OCI-LY1 (cell line): ENCODE measurements around the gene FYN.

Source experiments
- H2AFZ ChIP-seq: fragments of 200-600 bp; sonication (generic), shearing (Covaris generic); 2 replicates; pipeline ENCODE4 v1.6.0; 2014; ENCODE audit warnings: antibody characterized with exemption, mild to moderate bottlenecking, low read length
- H3F3A ChIP-seq: fragments of 200-600 bp; sonication (generic), shearing (Covaris generic); 2 replicates; pipeline ENCODE4 v1.6.0; 2014; ENCODE audit warnings: mild to moderate bottlenecking, antibody characterized with exemption, low read length, moderate library complexity; ENCODE audit not compliant: insufficient read depth
- H3K27ac ChIP-seq: fragments of 200-600 bp; sonication (generic); 2 replicates; pipeline ENCODE4 v1.5.1; 2014; ENCODE audit warnings: low read length, mixed run types, mild to moderate bottlenecking, low read depth; ENCODE audit not compliant: poor library complexity, severe bottlenecking
- H3K27me3 ChIP-seq: fragments of 200-600 bp; sonication (generic); 2 replicates; pipeline ENCODE4 v1.6.0; 2014; ENCODE audit warnings: antibody characterized with exemption, mild to moderate bottlenecking, low read length, moderate library complexity; ENCODE audit not compliant: insufficient read depth
- H3K36me3 ChIP-seq: fragments of 200-600 bp; sonication (generic); 2 replicates; pipeline ENCODE4 v1.6.1; 2014; ENCODE audit warnings: mild to moderate bottlenecking, antibody characterized with exemption, low read length, moderate library complexity, mixed read lengths; ENCODE audit not compliant: insufficient read depth
- H3K4me1 ChIP-seq: fragments of 200-600 bp; sonication (generic); 2 replicates; pipeline ENCODE4 v1.5.1; 2014; ENCODE audit warnings: mild to moderate bottlenecking, low read length, moderate library complexity; ENCODE audit not compliant: insufficient read depth, severe bottlenecking
- H3K4me2 ChIP-seq: fragments of 200-600 bp; sonication (generic), shearing (Covaris generic); 2 replicates; pipeline ENCODE4 v1.6.1; 2014; ENCODE audit warnings: low read length
- H3K4me3 ChIP-seq: fragments of 200-600 bp; sonication (generic); 2 replicates; pipeline ENCODE4 v1.5.1; 2014; ENCODE audit warnings: low read length, low read depth, mild to moderate bottlenecking, mixed read lengths; ENCODE audit not compliant: poor library complexity, severe bottlenecking
- H3K79me2 ChIP-seq: fragments of 200-600 bp; shearing (Covaris generic); 2 replicates; pipeline ENCODE4 v1.6.1; 2016; ENCODE audit warnings: mixed run types, low read length, mixed read lengths; ENCODE audit not compliant: insufficient read depth
- H3K9ac ChIP-seq: fragments of 200-600 bp; sonication (generic), shearing (Covaris generic); 2 replicates; pipeline ENCODE4 v1.6.1; 2014; ENCODE audit warnings: mild to moderate bottlenecking, low read length, mixed read lengths
- H3K9me2 ChIP-seq: fragments of 200-600 bp; sonication (generic), shearing (Covaris generic); 2 replicates; pipeline ENCODE4 v1.6.1; 2014; ENCODE audit warnings: low read depth, mild to moderate bottlenecking, low read length, mixed read lengths
- H3K9me3 ChIP-seq: fragments of 200-600 bp; shearing (Covaris generic); 2 replicates; pipeline ENCODE4 v1.6.1; 2014; ENCODE audit warnings: low read length, mixed read lengths
- H4K20me1 ChIP-seq: fragments of 200-600 bp; sonication (generic), shearing (Covaris generic); 2 replicates; pipeline ENCODE4 v1.6.0; 2016; ENCODE audit warnings: mild to moderate bottlenecking, low read length; ENCODE audit not compliant: insufficient read depth
- CTCF ChIP-seq: fragments of 200-600 bp; sonication (generic), shearing (Covaris generic); IDR thresholded peaks from 2 replicates; pipeline ENCODE4 v1.5.1; 2017; ENCODE audit warnings: mild to moderate bottlenecking, antibody characterized with exemption, low read length, moderate library complexity, mixed read lengths
- EZH2 ChIP-seq: fragments of 200-600 bp; sonication (generic), shearing (Covaris generic); IDR thresholded peaks from 2 replicates; pipeline ENCODE4 v1.8.0; 2017; ENCODE audit warnings: borderline replicate concordance, mixed run types, mild to moderate bottlenecking, antibody characterized with exemption, low read length, moderate library complexity, mixed read lengths

Gene FYN

DNA sequence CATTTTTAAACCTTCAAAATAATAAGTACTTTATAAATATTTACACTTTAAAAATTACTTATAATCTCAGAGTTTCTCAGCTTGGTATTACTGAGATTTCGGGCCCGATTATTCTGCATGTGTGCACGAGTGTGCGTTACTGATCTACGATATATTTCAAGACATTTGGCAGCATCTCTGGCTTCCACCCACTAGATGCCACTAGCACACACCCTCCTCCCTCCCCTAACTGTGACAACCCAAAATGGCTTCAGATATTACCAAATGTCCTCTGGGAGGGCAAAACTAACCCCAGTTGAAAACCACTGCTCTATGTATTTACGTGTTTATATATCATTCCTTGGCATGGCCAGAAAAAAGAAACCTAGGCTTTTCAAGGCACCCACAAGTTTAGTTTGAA is 95.9 kb downstream of the FYN start:
- no peaks in the 10 kb centered on the region for H4K20me1 ChIP-seq
- H3K36me3 ChIP-seq, result no peaks in the 10 kb centered on the region
- H2AFZ ChIP-seq, result no peak overlapping the region
- H3K9me3 ChIP-seq, result no peaks in the 10 kb centered on the region
- H3K4me2 ChIP-seq, result no peak overlapping the region
- H3K9ac ChIP-seq, result no peak overlapping the region
- no peaks in the 10 kb centered on the region for H3K9me2 ChIP-seq
- no peak overlapping the region for H3K4me3 ChIP-seq
- H3K4me1 ChIP-seq, result no peaks in the 10 kb centered on the region
- no peak overlapping the region for H3K27ac ChIP-seq
- H3K27me3 ChIP-seq, result no peaks in the 10 kb centered on the region
- H3K79me2 ChIP-seq, result no peaks in the 10 kb centered on the region
- TF ChIP-seq CTCF, result no peak
- no peak for TF ChIP-seq EZH2
- H3F3A ChIP-seq, result no peaks in the 10 kb centered on the region

DNA sequence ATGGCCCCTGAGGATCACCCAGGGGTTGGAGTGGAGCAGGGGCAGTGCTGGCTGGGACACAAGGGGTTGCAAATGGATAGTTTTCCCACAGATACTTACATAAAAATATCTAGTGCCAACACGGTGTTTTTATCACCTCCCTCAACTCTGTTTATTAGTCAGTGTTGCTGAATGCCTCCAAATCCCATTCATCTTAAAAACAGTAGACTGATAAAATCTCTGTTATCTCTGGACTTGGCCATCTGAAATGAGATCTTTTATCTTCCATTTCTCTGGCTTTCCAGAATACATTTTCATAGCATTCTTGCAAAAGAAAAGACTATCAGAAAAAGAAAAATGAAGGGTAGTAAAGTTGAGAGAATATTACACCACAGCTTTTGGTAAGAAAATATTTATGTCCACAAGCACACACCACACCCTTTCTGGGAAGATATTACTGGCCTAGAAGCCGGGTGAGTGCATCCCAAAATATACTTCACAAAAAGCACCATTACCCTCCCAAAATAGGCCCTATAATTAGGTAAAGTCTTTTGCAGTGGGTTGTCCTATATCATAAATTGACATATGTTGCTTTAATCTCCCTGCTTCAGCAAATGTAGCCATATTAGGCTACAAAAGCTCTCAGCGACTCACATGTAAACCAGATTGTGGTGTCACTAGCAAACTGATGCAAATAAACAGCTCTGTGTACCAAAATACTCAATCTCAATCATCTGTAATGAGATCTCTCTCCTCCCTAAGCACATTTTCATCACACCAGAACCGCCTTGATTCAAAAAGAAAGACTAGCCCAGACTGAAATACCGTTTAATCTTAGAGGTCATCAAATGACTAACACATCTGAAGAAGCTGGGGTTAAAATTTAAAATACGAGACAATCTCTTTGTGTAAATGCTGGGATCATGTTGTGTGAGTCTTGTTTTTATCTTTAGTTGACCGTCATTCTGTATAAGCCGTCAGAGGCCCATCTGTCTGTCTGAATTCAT is 96.7 kb downstream of the FYN start:
- no peak overlapping the region for H3K4me2 ChIP-seq
- no peaks in the 10 kb centered on the region for H3K4me1 ChIP-seq
- H3K9me2 ChIP-seq, result no peaks in the 10 kb centered on the region
- H3K27ac ChIP-seq, result no peak overlapping the region
- no peak overlapping the region for H3K9ac ChIP-seq
- no peaks in the 10 kb centered on the region for H3K36me3 ChIP-seq
- no peaks in the 10 kb centered on the region for H3F3A ChIP-seq
- H2AFZ ChIP-seq, result no peak overlapping the region
- H3K9me3 ChIP-seq, result no peaks in the 10 kb centered on the region
- H3K4me3 ChIP-seq, result no peak overlapping the region
- no peaks in the 10 kb centered on the region for H4K20me1 ChIP-seq
- H3K27me3 ChIP-seq, result no peaks in the 10 kb centered on the region
- no peaks in the 10 kb centered on the region for H3K79me2 ChIP-seq
- TF ChIP-seq CTCF, result no peak
- TF ChIP-seq EZH2, result no peak

GRCh38 chr6:111775145-111775922 is 97.9 kb downstream of the FYN start:
- Histone ChIP-seq H2AFZ (no peak overlapping the region), H3K9me2 (no peaks in the 10 kb centered on the region), H3K79me2 (no peaks in the 10 kb centered on the region), H4K20me1 (no peaks in the 10 kb centered on the region), H3K9me3 (no peaks in the 10 kb centered on the region), H3K4me2 (no peak overlapping the region), H3K36me3 (no peaks in the 10 kb centered on the region), H3K9ac (no peak overlapping the region), H3K4me3 (no peak overlapping the region), H3K27me3 (no peaks in the 10 kb centered on the region), H3K27ac (no peak overlapping the region), H3F3A (no peaks in the 10 kb centered on the region), H3K4me1 (no peaks in the 10 kb centered on the region)
- no peak for TF ChIP-seq EZH2
- TF ChIP-seq CTCF, result no peak
